Cerebellar nuclear complex (tissue), 1 donor: ENCODE results near the gene GFPT2.

Experiments
- DNase-seq, 2 experiments: peaks; one replicate each; lab custom pipeline; 2025; lab: John Stamatoyannopoulos, UW

GFPT2 gene

DNA sequence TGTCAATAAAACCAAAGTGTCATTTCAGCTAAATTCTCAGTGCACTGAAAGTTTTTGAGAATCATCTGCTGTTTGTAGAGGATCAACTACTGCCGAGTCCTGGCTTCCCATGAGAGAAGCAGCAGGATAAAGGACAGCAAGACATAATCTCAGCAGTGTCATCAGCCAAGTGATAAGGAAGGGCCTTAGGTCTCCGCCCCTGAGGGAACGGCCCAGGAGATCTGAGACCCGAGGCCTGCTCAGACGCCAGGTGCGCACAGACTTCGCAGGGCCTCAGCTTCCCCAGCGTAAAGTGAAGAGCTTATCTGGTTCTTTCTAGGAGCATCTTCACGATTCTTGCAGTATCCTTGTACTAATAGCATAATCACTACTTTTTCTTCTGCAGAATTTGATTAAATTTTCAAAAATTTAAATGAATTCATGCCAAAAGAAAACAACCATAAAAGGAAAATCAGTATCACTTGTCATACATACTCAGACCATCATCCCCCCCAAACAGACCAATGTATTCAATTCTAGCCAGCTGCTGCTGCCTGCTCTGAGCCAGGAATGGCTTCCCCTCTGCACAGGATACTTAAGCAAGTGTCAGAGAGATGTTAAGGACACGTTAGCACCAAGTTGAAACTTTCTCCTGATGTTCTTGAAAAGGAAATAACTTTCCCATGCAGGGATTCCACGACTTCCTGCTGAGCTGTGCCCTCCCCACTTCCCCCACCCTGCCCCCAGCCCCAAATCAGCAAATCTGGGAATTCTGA is 2.2 kb downstream of the GFPT2 start:
- no peak for DNase-seq

DNA sequence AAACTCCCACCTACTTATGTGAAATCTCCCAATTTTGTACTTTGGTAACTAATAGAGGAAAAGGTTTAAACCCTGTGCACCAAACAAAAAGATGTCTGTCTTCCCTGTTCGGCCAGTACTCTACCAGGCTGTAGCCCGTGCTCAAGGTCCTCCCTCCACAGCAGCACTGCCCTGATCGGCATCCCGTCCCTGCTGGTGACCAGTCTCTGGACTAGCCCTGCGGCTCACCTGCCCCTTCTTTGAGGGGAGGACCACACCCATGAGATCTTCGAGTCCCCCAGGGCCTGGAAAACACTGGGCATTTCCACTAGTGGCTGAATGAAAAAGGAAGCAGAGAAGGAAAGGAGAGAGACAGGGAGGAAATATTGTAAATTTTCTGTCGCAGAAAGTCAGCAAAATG is 2.8 kb downstream of the GFPT2 start:
- DNase-seq: no peak

GRCh38 chr5:180349391-180349790 is 3.7 kb downstream of the GFPT2 start:
- no peak for DNase-seq

DNA sequence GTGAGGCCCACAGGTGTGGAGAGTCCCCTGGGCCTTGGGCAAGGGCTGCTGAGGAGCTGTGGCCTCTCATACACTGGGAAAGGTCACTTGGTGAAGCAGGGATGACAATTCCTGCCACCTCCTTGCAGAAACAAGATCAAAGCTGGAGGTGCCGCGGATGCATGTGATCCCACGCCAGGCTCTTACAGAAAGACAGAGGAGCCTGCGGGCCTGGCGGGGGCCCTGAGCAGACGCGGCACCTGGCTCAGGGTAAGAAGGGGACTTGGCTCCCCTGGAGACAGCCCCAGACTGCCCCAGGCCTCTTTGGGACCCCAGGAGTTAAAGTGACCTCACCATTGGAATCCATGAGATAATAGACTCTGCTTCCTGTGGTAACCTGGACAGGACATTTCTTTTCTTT is 4.8 kb downstream of the GFPT2 start:
- DNase-seq: no peak

GRCh38 chr5:180347702-180348101 is 5.4 kb downstream of the GFPT2 start:
- no peak for DNase-seq

- no peak for DNase-seq
These were observed 6.8 kb downstream of the GFPT2 start for GRCh38 chr5:180346358-180346757.

- no peak for DNase-seq
These were observed 7.4 kb downstream of the GFPT2 start for GRCh38 chr5:180345781-180346180.

DNA sequence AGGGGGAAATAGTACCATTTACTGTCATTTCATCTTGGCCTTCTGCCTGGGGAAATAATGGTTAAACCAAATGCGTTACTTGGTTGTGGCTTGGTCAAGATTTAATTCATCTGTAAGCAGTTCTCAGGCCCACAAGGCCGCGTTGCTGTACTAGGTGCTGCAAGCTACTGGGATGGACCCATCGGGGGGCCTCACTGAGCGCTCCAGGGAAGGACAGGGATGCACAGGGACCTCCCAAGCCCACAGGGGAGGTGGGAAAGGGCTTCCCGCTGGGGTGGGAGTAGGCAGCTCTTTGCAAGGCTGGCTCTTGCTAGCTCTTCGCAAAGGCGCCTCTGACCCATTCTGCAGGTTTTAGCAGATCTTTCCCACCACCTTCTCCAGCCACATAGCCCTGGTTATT is 8.0 kb downstream of the GFPT2 start:
- DNase-seq: no peak

GRCh38 chr5:180344696-180344999 is 8.5 kb downstream of the GFPT2 start:
- no peak for DNase-seq

GRCh38 chr5:180343831-180344695 is 9.1 kb downstream of the GFPT2 start:
- peak in 1 of 2 experiments; percentile 32 for DNase-seq

DNA sequence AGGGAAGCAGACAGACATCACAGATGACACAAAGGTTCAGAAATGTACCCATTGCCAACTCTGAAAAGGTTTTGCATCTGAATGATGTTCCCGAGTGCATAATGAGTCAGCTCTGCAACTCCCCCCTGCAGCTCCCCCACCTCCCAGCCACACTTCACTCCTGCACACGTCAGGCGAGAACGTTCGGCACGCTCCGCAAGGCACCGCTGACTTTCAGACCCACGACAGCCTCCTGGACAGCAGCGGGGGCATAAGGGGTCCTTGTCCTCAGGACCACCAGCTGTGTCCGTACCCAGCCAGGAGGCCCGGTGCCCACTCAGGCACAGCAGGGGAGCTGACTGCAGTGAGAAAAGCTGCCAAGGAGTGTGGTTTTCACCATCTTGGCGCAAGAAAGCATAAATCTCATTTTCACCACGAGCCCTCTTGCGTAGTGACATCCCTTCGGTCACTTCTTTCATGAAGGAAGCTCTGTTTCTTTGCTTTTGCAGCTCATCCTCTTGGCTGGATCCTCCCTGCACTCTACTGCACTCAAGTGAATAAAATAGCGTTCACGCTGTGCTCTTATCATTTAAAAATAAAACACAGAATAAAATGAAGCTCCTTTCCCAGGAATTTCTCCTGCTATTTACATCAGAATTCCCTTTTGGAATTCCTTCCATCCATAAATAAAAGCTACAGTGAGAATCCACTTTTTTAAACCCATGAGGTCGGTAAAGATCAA is 9.9 kb downstream of the GFPT2 start:
- no peak for DNase-seq

DNA sequence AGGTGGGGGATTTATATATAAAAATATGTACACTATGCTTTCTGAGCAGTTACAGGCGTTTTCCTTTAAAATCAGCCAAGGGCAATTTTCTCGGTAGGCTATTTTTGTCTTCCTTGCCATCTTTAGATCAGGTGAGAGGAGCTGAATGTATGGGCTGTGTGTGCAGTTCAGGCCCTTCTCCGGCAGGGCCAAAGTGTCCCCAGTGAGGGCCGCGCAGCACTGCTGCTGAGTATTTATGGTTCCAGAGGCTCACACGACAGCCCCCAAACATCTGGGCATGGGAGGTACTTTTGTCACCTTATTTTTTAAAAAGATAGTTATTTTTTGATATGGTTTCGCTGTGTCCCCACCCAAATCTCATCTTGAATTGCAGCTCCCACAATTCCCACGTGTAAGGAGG is 11.5 kb downstream of the GFPT2 start:
- DNase-seq: no peak

GRCh38 chr5:180340856-180341255 is 12.3 kb downstream of the GFPT2 start:
- no peak for DNase-seq

- DNase-seq: no peak
These were observed 13.5 kb downstream of the GFPT2 start for GRCh38 chr5:180339583-180340183.

DNA sequence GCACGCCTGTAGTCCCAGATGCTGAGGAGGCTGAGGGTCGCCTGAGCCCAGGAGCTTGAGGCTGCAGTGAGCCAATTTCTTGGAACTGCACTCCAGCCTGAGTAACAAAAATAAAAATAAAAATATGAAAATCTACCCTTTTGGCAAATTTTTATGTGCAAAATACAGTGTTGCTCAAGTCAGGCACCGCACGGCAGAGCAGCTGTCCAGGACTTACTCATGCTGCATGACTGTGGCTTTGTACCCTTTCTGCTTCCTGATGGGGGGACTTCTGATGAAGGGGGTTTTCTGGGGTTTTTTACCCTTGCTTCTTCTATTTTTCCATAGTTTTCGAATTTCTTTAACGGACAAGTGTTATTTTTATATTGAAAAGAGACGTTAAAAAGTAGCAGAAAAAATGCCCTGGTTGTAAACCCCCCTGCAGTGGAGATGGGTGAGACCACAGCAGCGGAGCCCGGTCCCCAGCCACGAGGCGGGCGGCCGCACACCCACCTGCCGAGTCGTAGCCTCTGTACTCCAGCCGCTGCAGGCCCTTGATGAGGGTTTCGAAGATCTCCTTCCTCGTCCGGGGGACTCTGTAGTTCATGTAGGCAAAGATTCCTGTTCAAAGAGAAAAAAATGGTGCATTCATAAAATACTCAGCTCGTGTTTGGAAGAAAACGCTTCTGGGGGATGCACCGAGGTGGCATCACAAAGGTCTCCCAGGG is 15.0 kb downstream of the GFPT2 start:
- DNase-seq: no peak

- no peak for DNase-seq
These were observed 16.7 kb downstream of the GFPT2 start for GRCh38 chr5:180336234-180337020.

- DNase-seq: no peak
These were observed 17.4 kb downstream of the GFPT2 start for GRCh38 chr5:180335614-180336233.

- no peak for DNase-seq
These were observed 18.2 kb downstream of the GFPT2 start for GRCh38 chr5:180334751-180335613.

DNA sequence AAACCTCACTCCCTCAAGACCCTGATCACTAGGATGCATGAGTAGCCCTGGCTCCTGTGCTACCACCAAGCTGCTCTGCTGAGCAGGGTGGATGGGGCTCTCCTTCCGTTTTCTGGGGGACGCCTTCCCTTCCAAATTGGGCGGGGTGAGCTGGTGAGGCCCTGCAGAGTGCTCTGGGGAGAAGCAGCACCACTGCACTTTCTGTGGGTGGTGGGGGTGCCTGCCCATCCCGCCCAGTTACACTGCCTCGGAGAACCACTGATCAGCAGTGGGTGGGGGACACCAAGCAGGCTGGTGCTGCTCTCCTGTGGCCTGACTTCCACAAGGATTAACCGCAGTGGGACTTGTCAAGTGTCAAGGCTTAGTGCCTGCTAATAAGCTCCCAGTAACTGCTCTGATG is 19.0 kb downstream of the GFPT2 start:
- no peak for DNase-seq

DNA sequence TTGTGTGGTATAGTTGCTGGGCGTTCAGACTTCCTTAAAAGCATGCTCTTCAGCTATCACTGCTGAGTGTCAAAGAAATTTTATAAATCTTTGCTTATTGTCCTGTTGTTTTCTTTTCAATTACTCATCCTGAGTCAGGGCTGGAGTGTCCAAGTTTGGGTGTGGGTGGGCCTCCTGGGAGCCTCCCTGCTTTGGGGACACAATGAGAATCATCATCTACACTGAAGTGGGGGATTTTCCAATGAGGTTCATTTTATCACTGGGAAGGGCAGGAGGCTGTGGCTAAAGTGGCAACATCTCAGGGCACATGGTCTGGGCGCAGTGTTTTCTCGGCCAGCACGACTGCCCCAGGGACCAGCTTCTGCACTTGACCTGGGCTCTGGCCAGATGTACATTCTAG is 19.5 kb downstream of the GFPT2 start:
- DNase-seq: no peak
